Fibroblast of pulmonary artery (primary cell): ENCODE results near the gene ARL6IP5.

Experiments
- DNase-seq: peaks from one replicate; pipeline ENCODE4 v3.0.0-alpha.2; 2010; ENCODE audit warnings: low read depth
- H3K4me3 ChIP-seq: replicated peaks from 2 replicates; pipeline ENCODE4 v1.5.1; 2011; ENCODE audit warnings: low read depth, mild to moderate bottlenecking, control low read depth, low read length, moderate library complexity
- CTCF ChIP-seq: IDR thresholded peaks from 2 replicates; pipeline ENCODE4 v1.5.1; 2011; ENCODE audit warnings: mild to moderate bottlenecking, control low read depth, low read length, inconsistent platforms; ENCODE audit errors: missing control alignments

ARL6IP5 gene

GRCh38 chr3:69079269-69080159 is 5.2 kb upstream of the ARL6IP5 start:
- peak overlapping the region; percentile 83 for H3K4me3 ChIP-seq
- DNase-seq, result no peak
- TF ChIP-seq CTCF, result no peak

GRCh38 chr3:69080233-69080920 is 4.4 kb upstream of the ARL6IP5 start, which contains the start of gene UBA3:
Gene UBA3, minus strand, starts transcription at chr3:69080365. Its CDS starts 12 bp downstream, at chr3:69080353.
- H3K4me3 ChIP-seq, result peak within 1 kb of the TSS; percentile 83
- no peak for TF ChIP-seq CTCF
- peak; percentile 85 for DNase-seq

- DNase-seq, result no peak
- no peak overlapping the region for H3K4me3 ChIP-seq
- no peak for TF ChIP-seq CTCF
These were observed 3.0 kb upstream of the ARL6IP5 start for GRCh38 chr3:69081583-69082262.

- no peak for TF ChIP-seq CTCF
- no peak overlapping the region for H3K4me3 ChIP-seq
- DNase-seq, result no peak
These were observed 2.4 kb upstream of the ARL6IP5 start for GRCh38 chr3:69082361-69082760.

- no peak overlapping the region for H3K4me3 ChIP-seq
- peak; percentile 68 for DNase-seq
- no peak for TF ChIP-seq CTCF
These were observed 1.9 kb upstream of the ARL6IP5 start for GRCh38 chr3:69082805-69083204.

GRCh38 chr3:69085168-69085832 is 563 bp downstream of the ARL6IP5 start:
- no peak for DNase-seq
- no peak for TF ChIP-seq CTCF
- H3K4me3 ChIP-seq, result peak overlapping the region; percentile 98
